Measurements from ENCODE around the gene RAD51.

The RAD51 gene

DNA sequence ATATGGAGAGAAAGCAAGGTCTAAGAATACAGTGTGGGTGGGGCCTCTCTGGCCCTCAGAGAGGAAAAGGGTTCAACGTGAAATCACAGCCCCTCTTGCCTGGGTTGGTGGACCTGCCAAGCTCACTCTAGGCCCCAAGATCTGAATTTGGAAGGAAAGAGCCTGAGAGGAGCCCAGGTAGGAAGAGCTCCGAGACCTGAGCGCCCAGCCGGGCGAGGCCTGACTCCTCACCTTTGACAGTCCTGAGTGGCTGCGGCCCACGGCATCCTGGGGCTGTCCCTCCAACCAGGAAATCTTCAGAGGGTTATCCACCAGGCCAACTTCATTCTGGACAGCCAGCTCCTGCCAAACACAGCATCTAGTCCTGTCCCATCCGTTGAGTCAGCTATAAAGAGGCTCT lies 78.5 kb downstream of the RAD51 start:
- no peak for TF ChIP-seq BACH2 (CRISPR knock-in tag; IDR thresholded peaks at IDR 0.05; ENCODE audit: borderline replicate concordance)
- no peak for TF ChIP-seq OSR1 (CRISPR knock-in tag; IDR thresholded peaks at IDR 0.05)
- no peak for ATAC-seq

DNA sequence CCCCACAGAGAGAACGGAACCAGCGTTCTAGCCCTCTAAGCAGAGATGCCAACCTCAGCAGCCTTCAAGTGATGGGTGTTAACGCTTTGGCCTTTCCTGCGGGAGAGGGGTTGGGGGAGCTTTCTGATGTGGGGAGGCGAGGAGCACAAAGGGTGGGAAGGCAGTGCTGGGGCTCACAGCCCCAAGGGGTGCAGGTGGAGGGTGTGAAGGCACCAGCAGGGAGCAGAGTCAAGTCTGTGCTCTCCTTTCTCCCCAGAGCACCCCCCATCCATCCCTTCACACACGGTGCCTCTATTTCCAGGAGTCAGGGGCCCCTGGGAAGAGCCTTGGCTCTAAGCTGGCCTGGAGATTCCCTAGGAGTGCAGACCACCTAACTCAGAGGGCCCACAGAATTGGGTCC lies 78.9 kb downstream of the RAD51 start:
- TF ChIP-seq ZFP3 (CRISPR knock-in tag; IDR thresholded peaks at IDR 0.05), result no peak
- TF ChIP-seq PPARA (CRISPR knock-in tag; IDR thresholded peaks at IDR 0.05; ENCODE audit: borderline replicate concordance), result no peak
- TF ChIP-seq GLIS3 (CRISPR knock-in tag; IDR thresholded peaks at IDR 0.05), result no peak
- no peak for TF ChIP-seq ZNF8 (CRISPR knock-in tag; IDR thresholded peaks at IDR 0.05)
- no peak for TF ChIP-seq CSDC2 (CRISPR knock-in tag; IDR thresholded peaks at IDR 0.05)
- TF ChIP-seq, protein P1, sequence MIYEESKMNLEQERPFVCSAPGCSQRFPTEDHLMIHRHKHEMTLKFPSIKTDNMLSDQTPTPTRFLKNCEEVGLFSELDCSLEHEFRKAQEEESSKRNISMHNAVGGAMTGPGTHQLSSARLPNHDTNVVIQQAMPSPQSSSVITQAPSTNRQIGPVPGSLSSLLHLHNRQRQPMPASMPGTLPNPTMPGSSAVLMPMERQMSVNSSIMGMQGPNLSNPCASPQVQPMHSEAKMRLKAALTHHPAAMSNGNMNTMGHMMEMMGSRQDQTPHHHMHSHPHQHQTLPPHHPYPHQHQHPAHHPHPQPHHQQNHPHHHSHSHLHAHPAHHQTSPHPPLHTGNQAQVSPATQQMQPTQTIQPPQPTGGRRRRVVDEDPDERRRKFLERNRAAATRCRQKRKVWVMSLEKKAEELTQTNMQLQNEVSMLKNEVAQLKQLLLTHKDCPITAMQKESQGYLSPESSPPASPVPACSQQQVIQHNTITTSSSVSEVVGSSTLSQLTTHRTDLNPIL (CRISPR knock-in tag; IDR thresholded peaks at IDR 0.05; ENCODE audit: low read depth), result no peak
- no peak for TF ChIP-seq ESRRG (CRISPR knock-in tag; IDR thresholded peaks at IDR 0.05)
- TF ChIP-seq, protein P2, sequence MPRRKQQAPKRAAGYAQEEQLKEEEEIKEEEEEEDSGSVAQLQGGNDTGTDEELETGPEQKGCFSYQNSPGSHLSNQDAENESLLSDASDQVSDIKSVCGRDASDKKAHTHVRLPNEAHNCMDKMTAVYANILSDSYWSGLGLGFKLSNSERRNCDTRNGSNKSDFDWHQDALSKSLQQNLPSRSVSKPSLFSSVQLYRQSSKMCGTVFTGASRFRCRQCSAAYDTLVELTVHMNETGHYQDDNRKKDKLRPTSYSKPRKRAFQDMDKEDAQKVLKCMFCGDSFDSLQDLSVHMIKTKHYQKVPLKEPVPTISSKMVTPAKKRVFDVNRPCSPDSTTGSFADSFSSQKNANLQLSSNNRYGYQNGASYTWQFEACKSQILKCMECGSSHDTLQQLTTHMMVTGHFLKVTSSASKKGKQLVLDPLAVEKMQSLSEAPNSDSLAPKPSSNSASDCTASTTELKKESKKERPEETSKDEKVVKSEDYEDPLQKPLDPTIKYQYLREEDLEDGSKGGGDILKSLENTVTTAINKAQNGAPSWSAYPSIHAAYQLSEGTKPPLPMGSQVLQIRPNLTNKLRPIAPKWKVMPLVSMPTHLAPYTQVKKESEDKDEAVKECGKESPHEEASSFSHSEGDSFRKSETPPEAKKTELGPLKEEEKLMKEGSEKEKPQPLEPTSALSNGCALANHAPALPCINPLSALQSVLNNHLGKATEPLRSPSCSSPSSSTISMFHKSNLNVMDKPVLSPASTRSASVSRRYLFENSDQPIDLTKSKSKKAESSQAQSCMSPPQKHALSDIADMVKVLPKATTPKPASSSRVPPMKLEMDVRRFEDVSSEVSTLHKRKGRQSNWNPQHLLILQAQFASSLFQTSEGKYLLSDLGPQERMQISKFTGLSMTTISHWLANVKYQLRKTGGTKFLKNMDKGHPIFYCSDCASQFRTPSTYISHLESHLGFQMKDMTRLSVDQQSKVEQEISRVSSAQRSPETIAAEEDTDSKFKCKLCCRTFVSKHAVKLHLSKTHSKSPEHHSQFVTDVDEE (CRISPR knock-in tag; IDR thresholded peaks at IDR 0.05), result no peak
- TF ChIP-seq ISL1 (CRISPR knock-in tag; IDR thresholded peaks at IDR 0.05), result no peak
- TF ChIP-seq BACH2 (CRISPR knock-in tag; IDR thresholded peaks at IDR 0.05; ENCODE audit: borderline replicate concordance), result no peak
- ATAC-seq, result no peak

GRCh38 chr15:40775007-40775406 lies 80.0 kb downstream of the RAD51 start:
- no peak for ATAC-seq
- TF ChIP-seq CSRNP3 (CRISPR knock-in tag; IDR thresholded peaks at IDR 0.05), result no peak
- no peak for TF ChIP-seq TOX (CRISPR knock-in tag; IDR thresholded peaks at IDR 0.05; ENCODE audit: borderline replicate concordance)
- TF ChIP-seq ZFP3 (CRISPR knock-in tag; IDR thresholded peaks at IDR 0.05), result no peak
- TF ChIP-seq ZC3H10 (CRISPR knock-in tag; IDR thresholded peaks at IDR 0.05), result no peak
- TF ChIP-seq OSR1 (CRISPR knock-in tag; IDR thresholded peaks at IDR 0.05), result no peak
- no peak for TF ChIP-seq ISL1 (CRISPR knock-in tag; IDR thresholded peaks at IDR 0.05)
- no peak for TF ChIP-seq GLIS3 (CRISPR knock-in tag; IDR thresholded peaks at IDR 0.05)
- no peak for TF ChIP-seq ZNF8 (CRISPR knock-in tag; IDR thresholded peaks at IDR 0.05)
- TF ChIP-seq TCF4 (CRISPR knock-in tag; IDR thresholded peaks at IDR 0.05; ENCODE audit: borderline replicate concordance), result no peak
- TF ChIP-seq, protein P3, sequence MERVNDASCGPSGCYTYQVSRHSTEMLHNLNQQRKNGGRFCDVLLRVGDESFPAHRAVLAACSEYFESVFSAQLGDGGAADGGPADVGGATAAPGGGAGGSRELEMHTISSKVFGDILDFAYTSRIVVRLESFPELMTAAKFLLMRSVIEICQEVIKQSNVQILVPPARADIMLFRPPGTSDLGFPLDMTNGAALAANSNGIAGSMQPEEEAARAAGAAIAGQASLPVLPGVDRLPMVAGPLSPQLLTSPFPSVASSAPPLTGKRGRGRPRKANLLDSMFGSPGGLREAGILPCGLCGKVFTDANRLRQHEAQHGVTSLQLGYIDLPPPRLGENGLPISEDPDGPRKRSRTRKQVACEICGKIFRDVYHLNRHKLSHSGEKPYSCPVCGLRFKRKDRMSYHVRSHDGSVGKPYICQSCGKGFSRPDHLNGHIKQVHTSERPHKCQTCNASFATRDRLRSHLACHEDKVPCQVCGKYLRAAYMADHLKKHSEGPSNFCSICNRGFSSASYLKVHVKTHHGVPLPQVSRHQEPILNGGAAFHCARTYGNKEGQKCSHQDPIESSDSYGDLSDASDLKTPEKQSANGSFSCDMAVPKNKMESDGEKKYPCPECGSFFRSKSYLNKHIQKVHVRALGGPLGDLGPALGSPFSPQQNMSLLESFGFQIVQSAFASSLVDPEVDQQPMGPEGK (CRISPR knock-in tag; IDR thresholded peaks at IDR 0.05; ENCODE audit: borderline replicate concordance), result no peak

GRCh38 chr15:40775740-40776536 lies 81.0 kb downstream of the RAD51 start:
- ATAC-seq, result no peak
- TF ChIP-seq, protein P2 (CRISPR knock-in tag; IDR thresholded peaks at IDR 0.05), result no peak
- TF ChIP-seq, protein P4, sequence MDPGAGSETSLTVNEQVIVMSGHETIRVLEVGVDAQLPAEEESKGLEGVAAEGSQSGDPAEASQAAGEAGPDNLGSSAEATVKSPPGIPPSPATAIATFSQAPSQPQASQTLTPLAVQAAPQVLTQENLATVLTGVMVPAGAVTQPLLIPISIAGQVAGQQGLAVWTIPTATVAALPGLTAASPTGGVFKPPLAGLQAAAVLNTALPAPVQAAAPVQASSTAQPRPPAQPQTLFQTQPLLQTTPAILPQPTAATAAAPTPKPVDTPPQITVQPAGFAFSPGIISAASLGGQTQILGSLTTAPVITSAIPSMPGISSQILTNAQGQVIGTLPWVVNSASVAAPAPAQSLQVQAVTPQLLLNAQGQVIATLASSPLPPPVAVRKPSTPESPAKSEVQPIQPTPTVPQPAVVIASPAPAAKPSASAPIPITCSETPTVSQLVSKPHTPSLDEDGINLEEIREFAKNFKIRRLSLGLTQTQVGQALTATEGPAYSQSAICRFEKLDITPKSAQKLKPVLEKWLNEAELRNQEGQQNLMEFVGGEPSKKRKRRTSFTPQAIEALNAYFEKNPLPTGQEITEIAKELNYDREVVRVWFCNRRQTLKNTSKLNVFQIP (CRISPR knock-in tag; IDR thresholded peaks at IDR 0.05; ENCODE audit: borderline replicate concordance, low read depth), result no peak
- TF ChIP-seq TOX (CRISPR knock-in tag; IDR thresholded peaks at IDR 0.05; ENCODE audit: borderline replicate concordance) (no peak), ESRRG (CRISPR knock-in tag; IDR thresholded peaks at IDR 0.05) (no peak), GLIS3 (CRISPR knock-in tag; IDR thresholded peaks at IDR 0.05) (no peak), BACH2 (CRISPR knock-in tag; IDR thresholded peaks at IDR 0.05; ENCODE audit: borderline replicate concordance) (no peak), ZFP30 (CRISPR knock-in tag; IDR thresholded peaks at IDR 0.05) (no peak), PPARA (CRISPR knock-in tag; IDR thresholded peaks at IDR 0.05; ENCODE audit: borderline replicate concordance) (no peak), TCF4 (CRISPR knock-in tag; IDR thresholded peaks at IDR 0.05; ENCODE audit: borderline replicate concordance) (no peak), OSR1 (CRISPR knock-in tag; IDR thresholded peaks at IDR 0.05) (no peak)
- TF ChIP-seq, protein P1 (CRISPR knock-in tag; IDR thresholded peaks at IDR 0.05; ENCODE audit: low read depth), result no peak

All from SK-N-SH treated with all-trans-retinoic acid at 6 μM for 48 hours (cell line).